ENCODE data around the gene TIFAB.

Gene TIFAB

DNA sequence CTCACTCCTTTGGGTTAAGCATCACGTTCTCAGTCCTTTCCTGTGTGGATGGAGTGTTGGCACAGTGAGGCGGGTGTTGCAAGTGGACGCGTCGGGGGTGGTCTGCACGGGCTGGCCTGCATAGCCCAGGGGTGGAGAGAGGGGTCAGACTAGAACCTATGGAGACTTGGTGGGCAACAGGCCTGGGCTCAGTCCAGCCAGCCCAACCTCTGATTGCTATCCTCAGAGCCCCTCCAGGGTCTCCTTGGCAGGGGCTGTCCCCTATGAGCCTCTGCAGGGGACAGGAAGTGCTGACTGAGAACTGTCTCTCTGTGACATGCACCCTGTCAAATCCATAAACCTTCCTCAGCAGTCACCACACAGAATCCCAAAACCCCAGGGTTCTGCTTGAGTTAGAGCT lies 7.3 kb downstream of the TIFAB start:
- in situ Hi-C loops (cut with MboI; ENCODE audit: low pct_unique_long_range_greater_than_20kb, low sequenced_read_pairs, unreplicated experiment), result no loop called here
- no peak for DNase-seq (ENCODE audit: low spot score)
- TF ChIP-seq, protein P1, sequence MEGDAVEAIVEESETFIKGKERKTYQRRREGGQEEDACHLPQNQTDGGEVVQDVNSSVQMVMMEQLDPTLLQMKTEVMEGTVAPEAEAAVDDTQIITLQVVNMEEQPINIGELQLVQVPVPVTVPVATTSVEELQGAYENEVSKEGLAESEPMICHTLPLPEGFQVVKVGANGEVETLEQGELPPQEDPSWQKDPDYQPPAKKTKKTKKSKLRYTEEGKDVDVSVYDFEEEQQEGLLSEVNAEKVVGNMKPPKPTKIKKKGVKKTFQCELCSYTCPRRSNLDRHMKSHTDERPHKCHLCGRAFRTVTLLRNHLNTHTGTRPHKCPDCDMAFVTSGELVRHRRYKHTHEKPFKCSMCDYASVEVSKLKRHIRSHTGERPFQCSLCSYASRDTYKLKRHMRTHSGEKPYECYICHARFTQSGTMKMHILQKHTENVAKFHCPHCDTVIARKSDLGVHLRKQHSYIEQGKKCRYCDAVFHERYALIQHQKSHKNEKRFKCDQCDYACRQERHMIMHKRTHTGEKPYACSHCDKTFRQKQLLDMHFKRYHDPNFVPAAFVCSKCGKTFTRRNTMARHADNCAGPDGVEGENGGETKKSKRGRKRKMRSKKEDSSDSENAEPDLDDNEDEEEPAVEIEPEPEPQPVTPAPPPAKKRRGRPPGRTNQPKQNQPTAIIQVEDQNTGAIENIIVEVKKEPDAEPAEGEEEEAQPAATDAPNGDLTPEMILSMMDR (IDR thresholded peaks at IDR 0.05; ENCODE audit: extremely low read depth, insufficient read depth, missing control alignments), result no peak

DNA sequence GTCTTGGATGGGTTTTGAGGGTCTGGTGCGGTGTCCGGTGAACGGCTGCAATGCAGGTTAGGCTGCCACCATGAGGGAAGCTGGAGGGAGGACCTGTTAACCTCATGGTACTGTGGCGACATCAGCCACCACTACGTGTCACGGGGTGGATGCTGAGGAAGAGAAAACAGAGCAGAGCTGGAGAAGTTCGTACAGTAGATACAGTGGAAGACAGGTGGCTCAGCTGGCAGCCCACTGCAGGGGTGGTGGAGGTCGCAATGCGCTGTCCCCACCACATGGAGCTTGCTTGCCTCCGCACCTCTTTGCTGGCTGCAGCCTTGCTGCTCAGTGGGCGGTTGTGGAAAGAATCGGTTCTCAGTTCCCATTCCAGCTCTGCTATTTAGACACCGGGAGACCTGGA lies 7.8 kb downstream of the TIFAB start:
- in situ Hi-C loops (cut with MboI; ENCODE audit: low pct_unique_long_range_greater_than_20kb, low sequenced_read_pairs, unreplicated experiment), result no loop called here
- no peak for DNase-seq (ENCODE audit: low spot score)
- TF ChIP-seq, protein P1 (IDR thresholded peaks at IDR 0.05; ENCODE audit: extremely low read depth, insufficient read depth, missing control alignments), result no peak

DNA sequence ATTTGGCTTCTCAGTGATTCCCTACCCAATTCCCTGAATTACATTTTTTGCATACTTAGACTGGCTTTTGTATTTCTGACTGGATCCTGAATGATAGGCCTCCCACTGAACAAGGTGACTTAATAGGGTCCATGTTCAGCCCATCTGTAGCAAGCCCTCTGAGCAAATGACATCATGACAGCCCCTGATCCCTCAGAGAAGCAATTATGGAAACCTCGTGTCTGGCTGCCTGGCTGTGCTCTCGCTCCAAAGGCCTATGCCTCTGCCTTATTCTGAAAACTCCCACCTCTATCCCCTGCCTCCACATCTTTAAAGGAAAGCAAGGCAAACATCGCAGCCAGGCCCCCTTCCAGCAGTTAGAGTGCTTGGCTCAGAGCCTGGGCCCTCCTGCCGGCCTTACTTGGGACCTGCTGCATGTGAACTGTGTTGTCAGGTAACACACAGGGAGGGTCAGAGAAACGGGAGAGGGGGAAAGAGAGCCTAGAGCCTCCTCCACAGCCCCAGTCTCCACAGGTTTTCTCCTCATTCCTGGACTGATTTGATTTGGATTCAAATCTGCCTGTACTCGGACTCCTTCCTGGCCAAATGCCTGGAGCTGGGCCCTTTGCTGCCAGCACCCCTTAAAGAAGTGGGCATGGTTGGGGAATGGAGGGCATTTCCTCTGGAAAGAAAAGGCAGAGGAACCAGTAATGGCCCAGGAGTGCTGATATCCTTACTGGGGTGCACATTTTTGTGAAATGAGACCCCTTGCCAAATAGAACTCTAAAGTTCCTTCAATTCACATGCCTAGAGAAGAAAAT lies 8.8 kb downstream of the TIFAB start:
- no peak for DNase-seq (ENCODE audit: low spot score)
- TF ChIP-seq, protein P1 (IDR thresholded peaks at IDR 0.05; ENCODE audit: extremely low read depth, insufficient read depth, missing control alignments), result no peak
- in situ Hi-C loops (cut with MboI; ENCODE audit: low pct_unique_long_range_greater_than_20kb, low sequenced_read_pairs, unreplicated experiment), result no loop called here

DNA sequence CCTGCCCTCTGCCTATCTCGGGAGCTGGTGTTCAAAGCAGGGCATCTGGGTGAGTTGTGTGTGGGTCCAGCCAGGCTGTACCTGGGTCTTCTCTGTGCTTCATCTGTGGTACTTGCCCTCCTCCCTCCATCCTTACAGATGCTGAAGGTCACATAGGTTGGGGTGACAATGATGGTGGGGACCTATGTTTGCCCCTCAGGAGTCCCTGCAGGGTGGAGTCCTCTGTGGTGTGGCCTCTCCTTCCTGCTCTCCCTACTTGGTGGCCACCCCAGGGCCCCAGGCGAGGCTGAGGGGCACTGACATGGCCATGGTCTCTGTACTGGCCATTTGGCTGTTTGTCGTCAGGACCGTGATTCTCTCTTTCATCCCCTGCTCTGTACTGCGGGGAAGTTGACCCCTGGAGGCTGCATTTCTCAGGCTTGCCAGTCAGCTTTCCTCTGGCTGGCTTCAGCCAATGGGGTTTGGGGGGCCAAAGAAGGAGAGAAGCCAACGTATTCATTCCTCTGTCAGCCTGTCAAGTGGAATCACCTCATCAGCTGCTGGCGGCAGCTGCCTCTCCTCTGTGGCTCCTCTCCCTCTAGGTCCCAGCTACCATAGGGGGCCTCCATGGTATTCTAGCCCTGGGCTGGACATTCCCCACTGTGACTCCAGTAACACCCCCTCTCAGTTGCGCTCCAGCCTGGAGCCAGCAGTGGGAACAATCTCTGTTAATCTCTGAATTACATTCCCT lies 9.6 kb downstream of the TIFAB start:
- TF ChIP-seq, protein P1 (IDR thresholded peaks at IDR 0.05; ENCODE audit: extremely low read depth, insufficient read depth, missing control alignments), result no peak
- in situ Hi-C loops (cut with MboI; ENCODE audit: low pct_unique_long_range_greater_than_20kb, low sequenced_read_pairs, unreplicated experiment), result no loop called here
- no peak for DNase-seq (ENCODE audit: low spot score)

DNA sequence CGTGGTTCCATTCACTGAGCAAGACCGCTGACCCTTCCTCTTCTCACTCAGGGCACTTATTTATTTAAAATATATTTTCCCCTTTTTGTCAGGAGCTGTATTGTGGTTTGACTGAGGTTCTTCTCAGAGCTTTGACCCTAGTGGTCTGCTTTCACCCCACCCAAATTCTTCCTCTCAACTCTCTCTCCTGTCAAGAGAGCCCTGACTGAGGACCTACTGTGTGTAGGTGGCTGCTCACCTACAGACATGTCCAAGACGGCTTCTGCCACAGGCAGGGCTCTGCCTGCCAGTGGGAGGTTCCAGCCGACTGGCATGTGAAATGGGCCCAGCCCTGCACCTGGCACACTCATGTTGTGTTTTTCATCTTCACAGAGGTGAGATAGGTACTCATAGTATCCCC lies 10.2 kb downstream of the TIFAB start:
- DNase-seq (ENCODE audit: low spot score), result no peak

DNA sequence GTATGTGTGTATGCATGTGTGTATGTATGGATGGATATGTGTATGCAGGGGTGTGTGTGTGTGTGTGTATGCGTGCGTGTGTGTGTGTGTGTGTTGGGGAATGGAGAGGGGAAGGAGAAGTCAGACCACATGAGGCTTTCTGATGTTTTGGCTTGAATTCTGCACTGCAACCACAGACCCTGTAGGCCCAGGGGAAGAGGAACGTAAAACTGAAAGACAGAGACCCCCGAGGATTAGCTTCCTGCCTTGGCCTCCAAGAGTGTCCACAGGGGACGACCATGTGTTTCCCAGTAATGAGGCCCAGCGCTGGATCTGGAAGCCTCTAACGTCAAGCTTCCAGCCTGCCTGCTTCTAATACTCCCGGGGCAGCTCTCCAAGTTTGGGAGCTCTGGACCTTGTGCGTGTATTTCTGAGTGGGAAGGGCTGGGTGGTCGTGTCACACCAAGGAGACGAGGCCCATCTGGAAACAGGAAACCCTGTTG lies 10.8 kb downstream of the TIFAB start:
- no peak for DNase-seq (ENCODE audit: low spot score)
- TF ChIP-seq, protein P1 (IDR thresholded peaks at IDR 0.05; ENCODE audit: extremely low read depth, insufficient read depth, missing control alignments), result no peak
- in situ Hi-C loops (cut with MboI; ENCODE audit: low pct_unique_long_range_greater_than_20kb, low sequenced_read_pairs, unreplicated experiment), result no loop called here

More for the DNA sequence above, 10.2 kb downstream of the TIFAB start:
- in situ Hi-C loops (cut with MboI; ENCODE audit: low pct_unique_long_range_greater_than_20kb, low sequenced_read_pairs, unreplicated experiment), result no loop called here
- TF ChIP-seq, protein P1 (IDR thresholded peaks at IDR 0.05; ENCODE audit: extremely low read depth, insufficient read depth, missing control alignments), result no peak

All from GM13977 (cell line).